Fibroblast of mammary gland (primary cell): Measurements from ENCODE around the gene LUZP4.

ENCODE experiments used
- DNase-seq: peaks from one replicate; pipeline ENCODE4 v3.0.0-alpha.2; 2010; ENCODE audit warnings: low read depth
- H3K4me3 ChIP-seq: 2 replicates; pipeline ENCODE4 v1.5.1; 2011; ENCODE audit warnings: low read depth, mild to moderate bottlenecking, low read length, moderate library complexity; ENCODE audit not compliant: control insufficient read depth
- CTCF ChIP-seq: conservative IDR thresholded peaks from 2 replicates; pipeline ENCODE4 v1.5.1; 2011; ENCODE audit warnings: low read depth, low read length, inconsistent platforms; ENCODE audit not compliant: control insufficient read depth, insufficient read depth

Gene LUZP4

GRCh38 chrX:115348446-115349225, 59.1 kb downstream of the LUZP4 start:
- DNase-seq: no peak
- no peak overlapping the region for H3K4me3 ChIP-seq
- TF ChIP-seq CTCF: no peak

GRCh38 chrX:115350711-115351381, 61.3 kb downstream of the LUZP4 start:
- no peak for TF ChIP-seq CTCF
- H3K4me3 ChIP-seq: no peak overlapping the region
- DNase-seq: no peak

GRCh38 chrX:115356369-115356768, 66.9 kb downstream of the LUZP4 start:
- TF ChIP-seq CTCF: no peak

More at GRCh38 chrX:115356369-115356768, 66.9 kb downstream of the LUZP4 start:
- no peak overlapping the region for H3K4me3 ChIP-seq
- DNase-seq: no peak
